ENCODE data around the gene SCAI.
"Not testable (repeated sequence)": the region's sequence is repeated elsewhere in the genome, so short reads cannot be mapped to it uniquely, and the experiment has no call there.

SCAI gene

DNA sequence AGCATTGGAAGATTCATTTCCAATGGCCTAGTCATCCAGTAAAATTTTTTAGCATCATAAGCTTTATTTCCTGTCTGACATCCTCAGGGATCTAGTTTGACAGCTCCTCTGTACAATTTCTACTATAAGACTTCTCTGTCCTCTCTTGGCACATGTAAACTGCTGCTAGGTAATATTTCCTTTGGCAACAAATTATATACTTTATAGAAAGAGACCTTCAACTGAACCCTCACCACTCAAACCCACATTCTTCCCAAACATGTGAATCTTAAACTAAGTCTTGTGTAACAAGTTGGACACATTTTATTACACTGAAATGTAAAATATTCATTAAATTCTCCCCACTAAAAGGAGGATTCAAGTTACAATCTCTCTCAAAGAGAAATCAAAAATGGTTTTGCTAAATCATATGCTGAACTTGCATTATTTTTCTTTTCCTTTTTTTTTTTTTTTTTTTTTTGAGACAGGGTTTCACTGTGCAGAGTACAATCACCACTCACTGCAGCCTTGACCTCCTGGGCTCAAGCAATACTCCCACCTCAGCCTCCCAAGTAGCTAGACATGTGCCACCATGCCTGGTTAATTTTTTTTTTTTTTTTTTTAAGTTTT, 36.9 kb downstream of the SCAI start:
- DNase-seq (ENCODE audit: low read depth in 4 of 4, low spot score in 1 of 4) = no peak

- no peak for DNase-seq (ENCODE audit: low read depth in 4 of 4, low spot score in 1 of 4)
Measured at GRCh38 chr9:125103770-125104460, 39.4 kb downstream of the SCAI start.

- no peak for DNase-seq (ENCODE audit: low read depth in 4 of 4, low spot score in 1 of 4)
Measured at GRCh38 chr9:125103021-125103420, 40.3 kb downstream of the SCAI start.

DNA sequence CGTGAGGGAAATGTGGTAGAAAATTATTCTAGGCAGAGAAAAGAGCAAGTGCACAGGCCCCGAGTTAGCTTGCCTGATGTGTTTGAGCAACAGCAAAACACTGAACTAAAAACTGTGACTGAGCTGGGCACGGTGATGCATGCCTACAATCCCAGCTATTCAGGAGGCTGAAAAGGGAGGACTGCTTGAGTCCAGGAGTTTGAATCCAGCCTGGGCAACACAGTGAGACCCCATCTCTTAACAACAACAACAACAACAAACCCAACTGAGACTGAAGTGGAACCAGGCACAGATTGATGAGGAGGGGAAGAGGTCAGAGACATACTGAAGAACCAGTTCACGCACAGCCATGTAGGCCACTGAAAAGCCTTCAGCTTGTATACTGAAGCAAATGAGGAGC, 42.5 kb downstream of the SCAI start:
- no peak for DNase-seq (ENCODE audit: low read depth in 4 of 4, low spot score in 1 of 4)

GRCh38 chr9:125099816-125100215, 43.5 kb downstream of the SCAI start:
- no peak for DNase-seq (ENCODE audit: low read depth in 4 of 4, low spot score in 1 of 4)

GRCh38 chr9:125095821-125096443, 47.4 kb downstream of the SCAI start:
- DNase-seq (ENCODE audit: low read depth in 4 of 4, low spot score in 1 of 4) = no peak

- no peak for DNase-seq (ENCODE audit: low read depth in 4 of 4, low spot score in 1 of 4)
Measured at GRCh38 chr9:125091121-125091520, 52.2 kb downstream of the SCAI start.

DNA sequence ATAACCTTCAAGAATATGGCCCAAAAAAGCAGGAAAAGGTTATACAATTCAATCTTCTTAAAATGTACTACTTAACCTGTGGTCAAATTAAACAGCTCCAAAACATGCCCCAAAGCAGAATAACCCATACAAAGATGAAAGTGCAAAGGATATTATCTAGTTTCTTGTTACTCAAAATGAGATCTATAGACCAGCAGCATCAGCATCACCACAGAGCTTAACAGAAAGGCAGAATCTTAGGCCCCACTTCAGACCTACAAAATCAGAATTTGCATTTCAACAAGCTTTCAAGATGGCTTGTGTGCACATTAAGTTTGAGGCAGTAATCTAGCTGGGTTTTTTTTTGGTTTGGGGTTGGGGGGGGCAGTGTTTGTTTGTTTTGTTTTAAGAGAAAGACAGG, 54.0 kb downstream of the SCAI start:
- no peak for DNase-seq (ENCODE audit: low read depth in 4 of 4, low spot score in 1 of 4)

- no peak for DNase-seq (ENCODE audit: low read depth in 4 of 4, low spot score in 1 of 4)
Measured at GRCh38 chr9:125088752-125089151, 54.6 kb downstream of the SCAI start.

GRCh38 chr9:125085703-125086477, 57.4 kb downstream of the SCAI start:
- DNase-seq (ENCODE audit: low read depth in 4 of 4, low spot score in 1 of 4) = no peak

GRCh38 chr9:125082197-125082596, 61.1 kb downstream of the SCAI start:
- DNase-seq (ENCODE audit: low read depth in 4 of 4, low spot score in 1 of 4) = not testable (repeated sequence)

DNA sequence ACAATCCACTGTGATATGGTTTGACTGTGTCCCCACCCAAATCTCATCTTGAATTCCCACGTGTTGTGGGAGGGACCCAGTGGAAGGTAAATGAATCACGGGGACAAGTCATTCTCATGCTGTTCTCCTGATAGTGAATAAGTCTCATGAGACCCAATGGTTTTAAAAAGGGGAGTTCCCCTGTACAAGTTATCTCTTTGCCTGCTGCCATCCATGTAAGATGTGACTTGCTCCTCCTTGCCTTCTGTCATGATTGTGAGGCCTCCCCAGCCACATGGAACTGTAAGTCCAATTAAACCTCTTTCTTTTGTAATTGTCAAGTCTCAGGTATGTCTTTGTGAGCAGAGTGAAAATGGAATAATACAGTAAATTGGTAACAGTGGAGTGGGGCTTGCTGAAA, 62.5 kb downstream of the SCAI start:
- not testable (repeated sequence) for DNase-seq (ENCODE audit: low read depth in 4 of 4, low spot score in 1 of 4)

DNA sequence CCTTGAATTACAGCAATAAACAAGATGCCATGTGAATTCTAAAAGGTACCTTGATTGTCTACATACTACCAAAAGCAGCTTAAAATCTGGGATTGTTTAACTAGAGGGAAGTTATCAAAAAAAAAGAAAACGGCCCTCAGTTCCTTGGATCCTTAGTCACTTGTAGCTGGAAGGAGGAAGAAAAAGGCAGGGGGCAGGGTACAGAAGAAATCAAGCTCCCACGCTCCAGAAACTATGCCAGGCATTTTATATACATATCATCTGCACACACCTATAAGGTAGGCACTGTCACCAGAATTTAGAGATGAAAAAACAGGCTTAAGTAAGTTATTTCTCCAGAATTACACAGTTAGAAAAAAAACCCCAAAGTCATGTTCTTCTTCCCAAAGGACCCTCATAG, 63.4 kb downstream of the SCAI start:
- no peak for DNase-seq (ENCODE audit: low read depth in 4 of 4, low spot score in 1 of 4)

- DNase-seq (ENCODE audit: low read depth in 4 of 4, low spot score in 1 of 4) = no peak
Measured at GRCh38 chr9:125075997-125076396, 67.3 kb downstream of the SCAI start.

GRCh38 chr9:125074976-125075375, 68.4 kb downstream of the SCAI start:
- DNase-seq (ENCODE audit: low read depth in 4 of 4, low spot score in 1 of 4) = no peak

DNA sequence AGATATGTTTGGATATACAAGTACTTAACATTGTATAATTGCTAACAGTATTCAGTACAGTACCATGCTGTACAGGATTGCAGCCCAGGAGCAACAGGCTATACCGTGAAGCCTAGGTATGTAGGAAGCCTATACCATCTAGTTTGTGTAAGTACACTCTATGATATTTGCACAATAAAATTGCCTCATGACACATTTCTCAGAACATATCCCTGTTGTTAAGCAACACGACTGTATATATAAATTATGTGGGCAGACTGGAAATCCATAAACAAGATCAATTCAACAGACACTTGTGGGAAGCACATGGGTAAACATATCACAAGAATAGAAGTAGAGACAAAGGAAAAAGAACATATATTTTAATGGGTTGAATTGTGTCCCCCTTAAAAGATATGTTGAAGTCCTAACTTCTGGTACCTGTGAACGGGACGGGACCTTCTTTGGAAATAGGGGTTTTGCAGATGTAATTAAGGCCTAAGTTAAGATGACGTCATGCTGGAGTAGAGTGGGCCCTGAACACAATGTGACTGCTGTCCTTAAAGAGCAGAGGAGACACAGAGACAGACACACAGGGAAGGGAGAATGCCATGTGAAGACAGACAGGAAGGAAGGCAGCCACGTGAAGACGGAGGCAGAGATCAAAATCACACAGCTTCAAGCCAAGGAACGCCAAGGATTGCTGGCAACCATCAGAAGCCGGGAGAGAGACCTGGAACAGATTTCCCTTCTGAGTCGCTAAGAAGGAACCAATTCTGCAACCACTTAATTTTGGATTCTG, 76.3 kb downstream of the SCAI start:
- no peak for DNase-seq (ENCODE audit: low read depth in 4 of 4, low spot score in 1 of 4)

DNA sequence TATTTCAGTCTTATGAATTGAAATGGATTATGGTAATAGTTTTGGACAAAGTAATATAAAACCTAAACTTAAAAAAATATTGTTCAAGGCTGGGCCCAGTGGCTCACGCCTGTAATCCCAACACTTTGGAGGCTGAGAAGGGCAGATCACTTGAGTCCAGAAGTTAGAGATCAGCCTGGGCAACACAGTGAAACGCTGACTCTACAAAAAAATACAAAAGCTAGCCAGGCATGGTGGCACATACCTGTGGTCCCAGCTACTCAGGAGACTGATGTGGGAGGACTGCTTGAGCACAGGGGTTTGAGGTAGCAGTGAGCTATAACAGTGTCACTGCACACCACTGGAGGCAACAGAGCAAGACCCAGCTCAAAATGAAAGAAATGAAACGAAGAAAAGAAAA, 81.9 kb downstream of the SCAI start:
- DNase-seq (ENCODE audit: low read depth in 4 of 4, low spot score in 1 of 4) = no peak

DNA sequence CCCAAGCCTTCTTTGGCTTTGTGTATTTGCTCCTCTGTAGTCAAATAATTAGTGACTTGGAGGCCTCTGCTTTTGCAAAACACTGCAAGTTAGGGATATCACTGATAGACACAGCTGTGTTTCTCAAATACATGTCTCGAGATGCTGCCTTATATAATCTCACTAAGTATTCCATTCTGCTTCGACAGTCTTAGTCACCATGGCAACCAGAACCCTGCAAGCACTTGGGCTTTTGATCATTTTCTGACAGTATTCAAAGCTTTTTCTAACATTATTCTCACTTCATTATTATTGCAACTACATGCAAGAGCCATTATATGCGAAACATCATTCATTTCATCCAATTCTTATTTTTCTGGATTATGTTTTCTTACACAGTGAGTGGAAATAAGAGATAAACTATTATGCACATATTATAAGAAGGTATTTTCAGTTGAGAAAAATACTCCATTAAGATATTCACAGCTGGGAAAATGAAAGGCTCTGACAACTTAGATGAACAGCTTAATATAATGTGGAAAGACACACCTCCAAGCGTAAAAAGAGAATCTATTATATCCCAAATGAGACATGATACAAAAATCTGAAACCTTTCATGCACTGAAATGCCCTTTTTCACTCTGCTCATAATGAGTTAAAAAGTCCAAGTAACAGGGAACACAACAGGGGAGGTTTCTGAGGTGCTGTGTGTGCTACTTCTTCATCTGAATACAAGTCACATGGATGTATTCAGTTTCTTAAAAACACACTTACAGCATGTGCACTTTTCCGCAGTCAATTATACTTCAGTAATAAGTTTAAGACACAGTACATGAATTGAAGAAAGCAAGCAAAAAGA, 93.9 kb downstream of the SCAI start:
- DNase-seq (ENCODE audit: low read depth in 4 of 4, low spot score in 1 of 4) = no peak

GRCh38 chr9:125043631-125044030, 99.7 kb downstream of the SCAI start:
- no peak for DNase-seq (ENCODE audit: low read depth in 4 of 4, low spot score in 1 of 4)

DNA sequence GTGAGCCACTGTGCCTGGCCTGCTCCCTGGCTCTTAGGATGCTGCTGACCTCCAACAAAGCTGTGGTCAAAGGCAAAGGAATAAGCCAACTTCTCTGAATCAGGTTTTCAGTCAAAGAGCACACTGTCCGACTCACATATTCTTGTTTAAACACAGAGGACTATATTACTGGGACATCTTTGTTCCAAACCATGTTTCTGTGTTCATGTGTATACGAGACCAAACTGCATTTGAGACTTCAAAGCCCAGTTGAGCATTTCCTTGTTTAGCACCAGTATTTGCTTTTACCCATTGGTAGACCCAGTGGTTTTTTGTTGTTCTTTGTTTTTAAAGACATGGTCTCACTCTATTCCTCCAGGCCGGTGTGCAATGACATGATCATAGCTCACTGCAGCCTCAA, 100.2 kb downstream of the SCAI start:
- no peak for DNase-seq (ENCODE audit: low read depth in 4 of 4, low spot score in 1 of 4)
